Measurements from ENCODE around the gene TFEB.

- TF ChIP-seq CTCF (optimal IDR thresholded peaks at IDR 0.05 in 1 of 3, IDR thresholded peaks at IDR 0.05 in 1 of 3, conservative IDR thresholded peaks at IDR 0.05 in 1 of 3; ENCODE audit: extremely low read depth in 1 of 3, insufficient read depth in 2 of 3, low read length in 3 of 3) (peak in 1 of 3 experiments; percentile 1), EZH2 (IDR thresholded peaks at IDR 0.05; ENCODE audit: low read length) (no peak)
These were observed 40.4 kb downstream of the TFEB start for GRCh38 chr6:41694815-41695526.
